IPS DF 4.7 (cell line): ENCODE results near the gene DROSHA.

Experiments
- DNase-seq: peaks from one replicate; pipeline ENCODE4 v3.0.0-alpha.2; 2013; ENCODE audit warnings: low spot score; ENCODE audit errors: extremely low read depth

DROSHA gene

GRCh38 chr5:31523041-31523440 lies 8.9 kb downstream of the DROSHA start:
- no peak for DNase-seq

GRCh38 chr5:31516802-31517201 lies 15.1 kb downstream of the DROSHA start:
- no peak for DNase-seq

DNA sequence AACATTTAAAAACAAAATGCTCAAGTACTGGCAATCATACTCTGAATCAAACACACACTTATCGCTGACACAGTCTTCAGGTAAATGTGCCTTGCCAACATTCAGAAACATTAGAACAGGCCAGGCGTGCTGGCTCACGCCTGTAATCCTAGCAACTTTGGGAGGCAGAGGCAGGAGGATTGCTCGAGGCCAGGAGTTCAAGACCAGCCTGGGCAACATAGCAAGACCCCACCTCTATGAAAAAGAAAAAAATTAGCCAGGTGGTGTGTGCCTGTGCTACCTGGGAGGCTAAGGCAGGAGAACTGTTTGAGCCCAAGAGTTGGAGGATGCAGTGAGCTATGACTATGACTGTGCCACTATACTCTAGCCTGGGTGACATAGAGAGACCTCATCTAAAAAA lies 20.6 kb downstream of the DROSHA start:
- DNase-seq = no peak

- no peak for DNase-seq
Observed at GRCh38 chr5:31504529-31504928, 27.4 kb downstream of the DROSHA start.

GRCh38 chr5:31502506-31502905 lies 29.4 kb downstream of the DROSHA start:
- no peak for DNase-seq

GRCh38 chr5:31500256-31500655 lies 31.6 kb downstream of the DROSHA start:
- DNase-seq = no peak

DNA sequence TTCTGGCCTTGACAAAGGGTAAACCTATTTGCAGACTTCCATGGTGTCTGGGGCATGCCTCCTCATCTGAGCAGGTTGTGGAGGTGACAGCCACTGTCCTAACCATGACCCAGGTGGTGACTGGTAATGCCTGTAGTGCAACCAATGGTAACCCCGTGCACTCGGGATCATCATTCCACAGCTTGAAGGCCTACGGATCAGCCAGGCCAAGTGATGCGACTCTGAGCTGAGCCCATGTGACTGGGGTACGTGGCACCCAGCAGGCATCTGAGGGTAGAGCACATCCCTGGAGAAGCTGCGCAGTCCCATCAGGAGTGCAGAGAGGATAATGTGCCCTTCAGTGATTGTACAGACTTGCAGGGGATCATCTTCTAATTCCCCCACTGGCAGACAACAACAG lies 35.0 kb downstream of the DROSHA start:
- no peak for DNase-seq

- DNase-seq = no peak
Observed at GRCh38 chr5:31496301-31496700, 35.6 kb downstream of the DROSHA start.

DNA sequence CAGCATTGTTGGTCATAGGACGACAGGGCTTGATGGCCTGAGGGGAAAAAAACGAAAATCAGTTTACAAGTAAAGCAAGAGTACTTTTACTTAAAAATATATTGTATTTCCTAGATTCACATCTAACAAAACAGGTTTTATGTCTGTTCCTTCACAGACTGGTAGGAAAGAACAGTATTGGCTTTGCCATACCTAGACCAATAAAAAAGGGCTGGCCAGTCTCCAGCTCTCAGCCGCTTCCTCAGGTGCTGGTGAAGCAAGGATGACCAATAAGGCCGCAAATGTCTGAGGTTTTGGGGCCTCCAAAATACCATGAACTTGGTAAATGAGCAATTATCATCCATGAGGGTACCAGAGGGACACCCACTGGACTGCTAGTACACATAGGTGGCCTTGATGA lies 36.6 kb downstream of the DROSHA start:
- no peak for DNase-seq

DNA sequence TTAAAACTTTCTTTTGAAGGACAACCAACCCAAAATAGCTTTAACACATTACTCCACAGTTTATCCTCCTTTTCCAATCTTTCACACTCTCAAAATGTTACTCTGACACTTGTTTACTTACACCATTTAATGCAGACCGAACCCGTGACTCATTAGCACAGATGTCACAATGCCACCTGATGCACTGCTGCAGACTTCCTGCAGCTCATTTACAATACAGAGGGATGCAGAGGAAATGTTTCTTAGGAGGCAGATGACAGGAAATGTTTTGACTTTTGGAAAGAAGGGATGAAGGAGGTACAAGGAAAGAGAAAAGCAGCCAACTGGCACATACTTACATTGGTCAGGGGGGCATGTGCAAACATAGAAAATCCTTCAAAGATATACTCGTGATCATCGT lies 39.0 kb downstream of the DROSHA start:
- DNase-seq = peak; percentile 25

DNA sequence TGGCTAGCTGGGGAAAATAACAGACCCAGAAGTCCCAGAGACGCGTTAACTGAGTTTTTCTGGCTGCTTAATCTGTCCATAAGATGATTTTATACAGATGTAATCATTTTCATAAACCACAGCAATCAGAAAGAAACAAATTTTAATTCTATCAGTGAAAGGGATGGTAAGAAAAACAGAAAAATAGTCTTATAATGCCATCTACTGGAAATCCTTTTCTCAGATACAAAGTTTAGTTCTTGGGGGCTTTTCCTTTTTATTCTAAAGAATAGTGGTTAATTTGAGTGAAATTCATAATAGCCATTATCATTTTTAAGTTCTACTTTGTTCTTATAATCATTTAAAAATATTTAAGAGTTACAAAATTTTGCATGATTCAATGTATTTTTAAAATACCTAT lies 44.4 kb downstream of the DROSHA start:
- no peak for DNase-seq

GRCh38 chr5:31486441-31486840 lies 45.5 kb downstream of the DROSHA start:
- no peak for DNase-seq

DNA sequence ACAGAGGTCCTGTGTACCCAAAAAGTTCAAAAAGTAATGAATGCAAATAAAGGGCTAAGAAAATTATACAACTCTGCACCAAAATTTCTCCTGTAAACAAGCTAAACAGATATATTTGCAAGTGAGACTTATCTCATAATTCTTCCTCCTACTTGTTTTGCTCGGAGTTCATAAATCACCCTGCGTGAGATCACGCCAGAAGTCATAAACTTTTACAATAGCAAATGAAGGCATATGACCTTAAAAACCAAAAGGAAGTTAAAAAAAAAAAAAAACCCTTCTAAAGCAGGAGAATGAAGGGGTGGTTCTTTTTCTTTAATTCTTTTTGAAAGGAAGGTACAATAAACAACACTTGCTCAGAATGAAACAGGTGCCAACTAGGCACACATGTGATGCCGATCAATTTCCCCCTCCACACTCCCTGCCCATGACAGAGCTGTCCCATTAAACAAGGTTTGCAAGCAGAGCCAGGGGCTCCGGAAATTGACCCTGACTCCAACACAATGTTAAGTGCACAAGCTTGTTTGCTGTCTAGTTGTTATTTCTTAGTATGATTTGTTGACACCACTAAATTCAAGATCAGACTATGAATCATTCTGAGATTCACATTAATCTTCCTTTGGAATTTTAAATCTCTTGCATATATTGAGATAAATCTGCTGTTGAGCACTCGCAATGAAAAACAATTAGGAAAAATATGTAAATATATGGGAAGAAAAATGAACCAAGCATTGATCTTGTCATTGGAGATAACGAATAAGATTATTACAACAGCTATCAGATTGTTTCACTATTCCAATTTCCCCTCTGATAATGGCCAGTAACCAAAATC lies 46.3 kb downstream of the DROSHA start:
- no peak for DNase-seq

- no peak for DNase-seq
Observed at GRCh38 chr5:31481531-31482165, 50.2 kb downstream of the DROSHA start.

- no peak for DNase-seq
Observed at GRCh38 chr5:31479706-31480105, 52.2 kb downstream of the DROSHA start.

GRCh38 chr5:31478901-31479300 lies 53.0 kb downstream of the DROSHA start:
- DNase-seq = no peak

DNA sequence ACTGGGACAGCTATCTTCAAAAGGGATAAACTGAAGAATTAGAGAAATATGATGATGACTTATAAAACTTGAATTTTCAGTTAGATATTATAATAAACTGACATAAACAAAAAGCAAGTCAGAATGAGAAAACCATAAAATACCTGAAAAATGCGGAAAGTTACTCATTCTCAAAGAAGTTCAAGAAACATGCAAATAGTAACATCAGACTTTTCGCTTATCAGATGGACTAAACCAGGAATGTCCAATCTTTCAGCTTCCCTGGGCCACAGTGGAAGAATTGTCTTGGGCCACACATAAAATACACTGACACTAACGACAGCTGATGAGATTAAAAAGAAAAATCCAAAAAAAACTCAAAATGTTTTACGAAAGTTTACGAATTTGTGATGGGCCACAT lies 53.9 kb downstream of the DROSHA start:
- DNase-seq = no peak

- DNase-seq = no peak
Observed at GRCh38 chr5:31477516-31477915, 54.4 kb downstream of the DROSHA start.

DNA sequence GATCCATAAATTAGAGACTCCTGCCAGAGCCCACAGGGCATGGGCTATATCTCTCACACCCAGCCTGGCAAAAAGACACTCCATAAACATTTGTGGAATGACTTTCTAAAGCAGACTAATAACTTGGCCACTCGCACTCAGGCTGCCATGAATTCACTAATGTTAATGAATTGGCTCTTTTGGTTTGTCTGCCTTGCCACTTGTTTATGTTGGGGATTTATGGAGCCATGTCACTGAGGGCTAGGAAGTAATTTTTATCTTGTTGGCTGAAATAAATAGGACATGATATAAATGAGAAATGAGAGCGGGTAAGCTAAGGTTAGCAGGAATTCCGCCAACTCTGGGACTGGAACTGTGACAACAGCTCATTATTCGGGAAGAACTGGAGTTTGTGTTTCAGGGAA lies 55.2 kb downstream of the DROSHA start:
- no peak for DNase-seq

GRCh38 chr5:31471916-31472315 lies 60.0 kb downstream of the DROSHA start:
- no peak for DNase-seq

DNA sequence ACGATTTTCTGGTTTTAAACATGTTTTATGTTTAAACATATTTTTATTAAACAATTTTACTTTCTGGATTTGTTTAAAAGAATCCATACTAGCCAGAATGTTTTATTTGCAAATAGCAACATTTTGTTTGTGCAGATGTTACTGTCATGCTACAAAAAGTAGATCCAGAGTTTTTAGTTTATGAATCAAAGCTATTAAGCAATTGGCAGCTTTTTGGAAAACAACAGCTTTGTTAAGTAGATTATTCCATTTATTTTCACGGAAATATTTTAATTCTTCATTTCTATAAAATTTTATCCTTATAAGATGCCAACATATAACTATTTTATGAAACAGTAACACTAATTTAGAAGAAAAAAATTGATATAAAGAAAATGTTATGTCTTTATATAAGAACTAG lies 60.9 kb downstream of the DROSHA start:
- DNase-seq = no peak

DNA sequence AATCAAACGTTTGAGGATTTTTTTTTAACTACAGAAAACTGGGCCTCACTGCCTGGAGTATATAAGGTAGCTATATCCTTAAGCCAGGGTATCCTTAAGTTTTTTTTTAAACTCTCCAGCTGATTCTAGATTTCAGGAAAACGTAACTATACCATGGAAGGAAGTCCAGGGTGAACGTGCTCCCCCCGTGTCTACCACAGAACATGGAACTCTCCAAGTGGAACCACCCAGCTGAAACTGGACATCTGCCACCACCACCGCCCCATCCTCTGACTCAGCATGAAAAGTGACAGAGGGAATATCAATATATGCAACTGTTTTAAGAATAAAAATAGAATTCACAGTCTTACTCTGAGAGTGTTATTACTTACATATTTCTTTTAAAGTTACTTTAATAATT lies 61.3 kb downstream of the DROSHA start:
- DNase-seq = no peak

DNA sequence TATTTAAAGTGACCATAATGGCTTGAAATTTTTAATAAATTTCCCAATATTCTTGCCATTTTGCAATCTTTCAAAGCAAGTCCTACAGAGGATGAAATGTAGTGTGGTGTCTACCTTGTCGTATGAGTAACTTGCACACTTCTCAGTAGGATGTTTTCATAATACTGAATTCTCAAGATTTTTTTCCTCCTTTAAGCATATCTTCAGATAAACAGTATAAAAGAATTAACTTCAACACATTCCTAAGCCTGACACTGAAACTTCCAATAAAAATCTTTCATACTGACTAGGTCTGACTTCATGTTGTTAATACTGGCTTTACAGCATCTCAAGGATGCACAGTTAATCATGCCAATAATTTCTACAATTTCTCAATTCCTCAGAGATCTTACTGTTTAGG lies 62.0 kb downstream of the DROSHA start:
- no peak for DNase-seq
